ENCODE data around the gene ECHS1. TPM values are rescaled to one million over a fixed set of nuclear protein-coding genes. Genes with fewer than 3 reads are reported as not detected.
A peak's percentile ranks its signal among the peaks of the same experiment; 100 is the strongest.

The ECHS1 gene
- total and polyA plus RNA-seq, 2 of the 8 experiments (the other 6 are each of a cell fraction or from before 2014, with no cell fraction given): 41.7 to 101 TPM

- H3K23me2 ChIP-seq (ENCODE audit: low read depth, low read length): peaks cover 6% of the 10 kb centered on the region; the same call in 1 of the 2 replicates
- no peak overlapping the region for H4K91ac ChIP-seq (replicated peaks; ENCODE audit: insufficient read length, low read length)
- no peaks in the 10 kb centered on the region for H3K79me2 ChIP-seq (ENCODE audit: control insufficient read depth in 1 of 2, insufficient read depth in 2 of 2, low read length in 2 of 2)
- no peak overlapping the region for H3K14ac ChIP-seq (ENCODE audit: insufficient read length)
- FAIRE-seq: no peak
- no peaks in the 10 kb centered on the region for H3K9me3 ChIP-seq (ENCODE audit: insufficient read depth in 2 of 2, low read depth in 1 of 2, low read length in 1 of 2)
- no peak for DNase-seq (ENCODE audit: low read depth in 1 of 2, low spot score in 2 of 2)
- TF ChIP-seq CHD2 (IDR thresholded peaks at IDR 0.05; ENCODE audit: low read length) (no peak), TBP (IDR thresholded peaks at IDR 0.05; ENCODE audit: low read depth, low read length) (no peak), ZNF274 (IDR thresholded peaks at IDR 0.05; ENCODE audit: borderline replicate concordance, extremely low read depth, low read length) (no peak), SRF (IDR thresholded peaks at IDR 0.05; ENCODE audit: low read depth, low read length) (no peak), RXRA (IDR thresholded peaks at IDR 0.05; ENCODE audit: insufficient read depth, low read depth, low read length) (no peak)
- H3K27ac ChIP-seq (ENCODE audit: low read depth, low read length): no peak overlapping the region
- H2BK12ac ChIP-seq (ENCODE audit: low read depth, low read length): no peak overlapping the region
- no peak overlapping the region for H3K56ac ChIP-seq (replicated peaks; ENCODE audit: insufficient read length, low read depth, low read length)
- H3K9ac ChIP-seq (replicated peaks in 1 of 4; ENCODE audit: extremely low read depth in 1 of 4, low read depth in 3 of 4, low read length in 3 of 4): no peak overlapping the region
- peaks cover 0 to 10% (median 5%) of the 10 kb centered on the region in 4 experiments; a peak in 4 of 7 replicates for H3K4me1 ChIP-seq (replicated peaks in 1 of 4; ENCODE audit: control insufficient read depth in 3 of 4, insufficient read depth in 4 of 4, low read length in 3 of 4)
- H2AK5ac ChIP-seq (ENCODE audit: low read depth, low read length): no peak overlapping the region
- H3K4me3 ChIP-seq (ENCODE audit: extremely low read depth in 1 of 4, insufficient read depth in 2 of 4, low read depth in 3 of 4, low read length in 4 of 4): no peak overlapping the region
- 91% methylated on average over 3 of the region's 3 CpGs; no CpG with 5 or more reads in 1 of the 2 experiments for WGBS, 2 experiments (ENCODE audit: extremely low coverage in 1 of 2, insufficient coverage in 1 of 2, insufficient read length in 1 of 2, insufficient replicate concordance in 2 of 2, low coverage in 1 of 2, low lambda C conversion rate in 2 of 2, missing lambda C conversion rate in 1 of 2)
- H2BK20ac ChIP-seq (ENCODE audit: low read length): no peak overlapping the region
- ChIA-PET CTCF (ENCODE audit: partially characterized antibody) (interaction anchor here (4.9 kb wide), 1 partner anchor 27 kb away, joined by 57 read pairs; no protein-coding TSS in a partner anchor), POLR2A (ENCODE audit: partially characterized antibody) (interaction anchor here (1.0 to 5.0 kb wide), 2 partner anchors 9 to 35 kb away, joined by 3 to 38 read pairs; partner anchors contain the start of gene PRAP1)
- H4K5ac ChIP-seq (ENCODE audit: insufficient read length, low read depth, low read length): no peak overlapping the region
- no peak overlapping the region for H2BK120ac ChIP-seq (replicated peaks; ENCODE audit: low read depth, low read length)
- H2BK15ac ChIP-seq (ENCODE audit: low read length): no peak overlapping the region
- peaks cover 3 to 17% of the 10 kb centered on the region in 2 experiments for H4K20me1 ChIP-seq (replicated peaks in 1 of 2; ENCODE audit: control insufficient read depth in 1 of 2, insufficient read depth in 2 of 2, low read length in 2 of 2)
- no peak overlapping the region for H4K8ac ChIP-seq (ENCODE audit: extremely low read depth, insufficient read depth, low read length)
- H3K27me3 ChIP-seq (replicated peaks in 1 of 4; ENCODE audit: control insufficient read depth in 3 of 4, extremely low read depth in 1 of 4, insufficient read depth in 3 of 4, low read length in 3 of 4): peaks cover 0 to 19% (median 7%) of the 10 kb centered on the region in 4 experiments; a peak in 5 of 7 replicates
- H3K4me2 ChIP-seq (ENCODE audit: insufficient read depth in 1 of 2, low read depth in 2 of 2, low read length in 2 of 2): peak overlapping the region in 1 of 2 experiments; percentile 1; a peak in 1 of 4 replicates
- no peaks in the 10 kb centered on the region; a peak in 2 of 8 replicates for H3K36me3 ChIP-seq (ENCODE audit: control insufficient read depth in 2 of 4, insufficient read depth in 4 of 4, low read length in 3 of 4)
- no peak overlapping the region for H2BK5ac ChIP-seq (ENCODE audit: low read depth, low read length)
- H3K23ac ChIP-seq (ENCODE audit: insufficient read length): no peak overlapping the region
- no peak overlapping the region for H2AFZ ChIP-seq (ENCODE audit: low read length)
- no peak overlapping the region for H3K18ac ChIP-seq (ENCODE audit: extremely low read depth, low read length)
- H3K79me1 ChIP-seq (ENCODE audit: low read depth, low read length): no peaks in the 10 kb centered on the region; the same call in 1 of the 2 replicates
- H3K4ac ChIP-seq (replicated peaks; ENCODE audit: insufficient read length, low read depth, low read length): no peak overlapping the region
These were observed 17.2 kb downstream of the ECHS1 start for GRCh38 chr10:133355991-133356390.
